ENCODE data around the gene PTN. TPM values are rescaled to one million over a fixed set of nuclear protein-coding genes. Genes with fewer than 3 reads are reported as not detected.

PTN gene
- total and polyA plus RNA-seq, 10 of the 15 experiments (the other 5 are each of a cell fraction or from before 2014, with no cell fraction given), result 0.09 to 1.2 (median 0.13) TPM; not detected in 7

DNA sequence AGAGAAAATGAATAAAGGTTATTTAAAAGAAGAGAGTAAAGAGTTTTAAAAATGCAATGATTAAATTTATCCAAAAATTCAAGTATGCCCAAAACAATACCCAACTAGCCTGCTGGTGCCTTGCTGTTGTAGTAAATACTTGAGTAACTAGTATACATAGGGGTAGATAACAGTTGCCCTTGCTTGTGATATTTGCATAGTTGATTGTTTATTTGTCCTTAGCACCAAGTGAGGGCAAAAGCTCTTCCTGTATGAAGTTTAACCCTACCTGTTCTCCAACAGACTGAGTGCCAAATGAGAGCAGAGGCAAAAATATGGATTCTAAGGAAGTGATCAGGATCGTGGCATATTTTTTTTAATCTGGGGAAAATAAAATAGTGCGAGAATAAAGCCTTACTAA is 85.0 kb downstream of the PTN start (continued):
- TF ChIP-seq, protein P1, sequence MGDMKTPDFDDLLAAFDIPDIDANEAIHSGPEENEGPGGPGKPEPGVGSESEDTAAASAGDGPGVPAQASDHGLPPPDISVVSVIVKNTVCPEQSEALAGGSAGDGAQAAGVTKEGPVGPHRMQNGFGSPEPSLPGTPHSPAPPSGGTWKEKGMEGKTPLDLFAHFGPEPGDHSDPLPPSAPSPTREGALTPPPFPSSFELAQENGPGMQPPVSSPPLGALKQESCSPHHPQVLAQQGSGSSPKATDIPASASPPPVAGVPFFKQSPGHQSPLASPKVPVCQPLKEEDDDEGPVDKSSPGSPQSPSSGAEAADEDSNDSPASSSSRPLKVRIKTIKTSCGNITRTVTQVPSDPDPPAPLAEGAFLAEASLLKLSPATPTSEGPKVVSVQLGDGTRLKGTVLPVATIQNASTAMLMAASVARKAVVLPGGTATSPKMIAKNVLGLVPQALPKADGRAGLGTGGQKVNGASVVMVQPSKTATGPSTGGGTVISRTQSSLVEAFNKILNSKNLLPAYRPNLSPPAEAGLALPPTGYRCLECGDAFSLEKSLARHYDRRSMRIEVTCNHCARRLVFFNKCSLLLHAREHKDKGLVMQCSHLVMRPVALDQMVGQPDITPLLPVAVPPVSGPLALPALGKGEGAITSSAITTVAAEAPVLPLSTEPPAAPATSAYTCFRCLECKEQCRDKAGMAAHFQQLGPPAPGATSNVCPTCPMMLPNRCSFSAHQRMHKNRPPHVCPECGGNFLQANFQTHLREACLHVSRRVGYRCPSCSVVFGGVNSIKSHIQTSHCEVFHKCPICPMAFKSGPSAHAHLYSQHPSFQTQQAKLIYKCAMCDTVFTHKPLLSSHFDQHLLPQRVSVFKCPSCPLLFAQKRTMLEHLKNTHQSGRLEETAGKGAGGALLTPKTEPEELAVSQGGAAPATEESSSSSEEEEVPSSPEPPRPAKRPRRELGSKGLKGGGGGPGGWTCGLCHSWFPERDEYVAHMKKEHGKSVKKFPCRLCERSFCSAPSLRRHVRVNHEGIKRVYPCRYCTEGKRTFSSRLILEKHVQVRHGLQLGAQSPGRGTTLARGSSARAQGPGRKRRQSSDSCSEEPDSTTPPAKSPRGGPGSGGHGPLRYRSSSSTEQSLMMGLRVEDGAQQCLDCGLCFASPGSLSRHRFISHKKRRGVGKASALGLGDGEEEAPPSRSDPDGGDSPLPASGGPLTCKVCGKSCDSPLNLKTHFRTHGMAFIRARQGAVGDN (IDR thresholded peaks at IDR 0.05), result no peak
- no peak for TF ChIP-seq JUND (IDR thresholded peaks at IDR 0.05; ENCODE audit: low read depth, low read length)
- TF ChIP-seq, protein P2, sequence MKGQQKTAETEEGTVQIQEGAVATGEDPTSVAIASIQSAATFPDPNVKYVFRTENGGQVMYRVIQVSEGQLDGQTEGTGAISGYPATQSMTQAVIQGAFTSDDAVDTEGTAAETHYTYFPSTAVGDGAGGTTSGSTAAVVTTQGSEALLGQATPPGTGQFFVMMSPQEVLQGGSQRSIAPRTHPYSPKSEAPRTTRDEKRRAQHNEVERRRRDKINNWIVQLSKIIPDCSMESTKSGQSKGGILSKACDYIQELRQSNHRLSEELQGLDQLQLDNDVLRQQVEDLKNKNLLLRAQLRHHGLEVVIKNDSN (IDR thresholded peaks at IDR 0.05; ENCODE audit: borderline replicate concordance, extremely low read length, insufficient read depth, low read depth, low read length), result no peak
- no peak for TF ChIP-seq RB1 (IDR thresholded peaks at IDR 0.05; ENCODE audit: borderline replicate concordance)

DNA sequence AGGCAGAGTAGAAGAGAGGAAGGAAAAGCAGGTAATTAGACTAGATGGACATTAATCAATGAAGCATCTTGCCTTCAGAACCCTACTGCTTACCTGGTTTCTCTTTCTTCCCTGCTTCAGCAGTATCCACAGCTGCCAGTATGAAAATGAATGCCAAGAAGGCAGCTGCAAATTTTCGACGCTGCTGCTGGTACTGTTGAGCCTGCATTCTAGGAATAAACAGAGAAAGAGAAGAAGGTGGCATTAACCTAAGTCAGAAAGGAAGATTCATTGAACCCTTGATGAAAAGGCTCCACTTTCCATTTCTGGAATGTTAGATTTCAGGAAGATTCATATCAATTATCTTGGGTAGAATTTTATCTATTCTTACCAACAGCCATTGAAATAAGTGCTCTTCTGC is 88.8 kb downstream of the PTN start:
- FAIRE-seq (no peak), ATAC-seq (no peak), DNase-seq (ENCODE audit: low read depth, low spot score) (no peak)
- no TSS peak for BruUV-seq (replicated peaks)
- Histone ChIP-seq H3K27ac (ENCODE audit: control insufficient read depth, insufficient read depth) (no peak overlapping the region), H3K79me2 (ENCODE audit: control insufficient read depth, insufficient read depth, low read length) (no peaks in the 10 kb centered on the region), H3K4me3 (no peak overlapping the region), H3K36me3 (ENCODE audit: control insufficient read depth in 2 of 2, insufficient read depth in 2 of 2, low read length in 1 of 2) (no peaks in the 10 kb centered on the region), H3K4me2 (ENCODE audit: control insufficient read depth, insufficient read depth) (no peak overlapping the region), H4K20me1 (ENCODE audit: control insufficient read depth, insufficient read depth) (no peaks in the 10 kb centered on the region), H3K9ac (ENCODE audit: control insufficient read depth, insufficient read depth, low read length) (no peak overlapping the region), H2AFZ (ENCODE audit: control insufficient read depth, low read depth, low read length) (no peak overlapping the region), H3K27me3 (replicated peaks in 1 of 2; ENCODE audit: control insufficient read depth in 2 of 2, insufficient read depth in 2 of 2, low read length in 1 of 2) (no peaks in the 10 kb centered on the region), H3K4me1 (ENCODE audit: control insufficient read depth, insufficient read depth, low read length) (no peaks in the 10 kb centered on the region), H3K9me3 (replicated peaks; ENCODE audit: control insufficient read depth, insufficient read depth, low read length) (no peaks in the 10 kb centered on the region)
- in situ Hi-C loops (cut with MboI), result no loop called here
- CTCF ChIA-PET, result no interaction called here
- POLR2A ChIA-PET, result no interaction called here
- intact Hi-C loops (cut with micrococcal nuclease; ENCODE audit: unreplicated experiment), result no loop called here
- SMC1A ChIA-PET (ENCODE audit: uncharacterized antibody, unreplicated experiment), result interaction anchor here (0.6 kb wide), 1 partner anchor 557 kb away, joined by 3 read pairs; no protein-coding TSS in a partner anchor
- RAD21 ChIA-PET (ENCODE audit: unreplicated experiment), result no interaction called here
- WGBS (ENCODE audit: insufficient coverage, insufficient replicate concordance, low lambda C conversion rate, missing lambda C conversion rate), result 61% methylated on average over 2 of the region's 2 CpGs
- no peak for TF ChIP-seq RAD51 (IDR thresholded peaks at IDR 0.05)
- TF ChIP-seq, protein P3, sequence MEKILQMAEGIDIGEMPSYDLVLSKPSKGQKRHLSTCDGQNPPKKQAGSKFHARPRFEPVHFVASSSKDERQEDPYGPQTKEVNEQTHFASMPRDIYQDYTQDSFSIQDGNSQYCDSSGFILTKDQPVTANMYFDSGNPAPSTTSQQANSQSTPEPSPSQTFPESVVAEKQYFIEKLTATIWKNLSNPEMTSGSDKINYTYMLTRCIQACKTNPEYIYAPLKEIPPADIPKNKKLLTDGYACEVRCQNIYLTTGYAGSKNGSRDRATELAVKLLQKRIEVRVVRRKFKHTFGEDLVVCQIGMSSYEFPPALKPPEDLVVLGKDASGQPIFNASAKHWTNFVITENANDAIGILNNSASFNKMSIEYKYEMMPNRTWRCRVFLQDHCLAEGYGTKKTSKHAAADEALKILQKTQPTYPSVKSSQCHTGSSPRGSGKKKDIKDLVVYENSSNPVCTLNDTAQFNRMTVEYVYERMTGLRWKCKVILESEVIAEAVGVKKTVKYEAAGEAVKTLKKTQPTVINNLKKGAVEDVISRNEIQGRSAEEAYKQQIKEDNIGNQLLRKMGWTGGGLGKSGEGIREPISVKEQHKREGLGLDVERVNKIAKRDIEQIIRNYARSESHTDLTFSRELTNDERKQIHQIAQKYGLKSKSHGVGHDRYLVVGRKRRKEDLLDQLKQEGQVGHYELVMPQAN (conservative IDR thresholded peaks at IDR 0.05), result no peak
- TF ChIP-seq BHLHE40 (IDR thresholded peaks at IDR 0.05; ENCODE audit: borderline replicate concordance in 1 of 2, low read depth in 2 of 2, low read length in 1 of 2), result no peak
- TF ChIP-seq SMAD1 (IDR thresholded peaks at IDR 0.05; ENCODE audit: low read depth, partially characterized antibody), result no peak
- TF ChIP-seq YBX1 (IDR thresholded peaks at IDR 0.05), result no peak
- no peak for TF ChIP-seq CEBPB (IDR thresholded peaks at IDR 0.05; ENCODE audit: borderline replicate concordance in 1 of 2, low read depth in 2 of 2, low read length in 2 of 2)
- no peak for TF ChIP-seq BACH1 (IDR thresholded peaks at IDR 0.05; ENCODE audit: borderline replicate concordance)
- no peak for TF ChIP-seq SP1 (IDR thresholded peaks at IDR 0.05; ENCODE audit: low read depth, low read length)
- TF ChIP-seq NFYA (IDR thresholded peaks at IDR 0.05; ENCODE audit: borderline replicate concordance, low read depth, low read length), result no peak
- no peak for TF ChIP-seq BCL11A (IDR thresholded peaks at IDR 0.05; ENCODE audit: low read depth, low read length)
